GM12892 (cell line): ENCODE results near the gene PHF21B.

Experiments
- DNase-seq: peaks from one replicate; pipeline ENCODE4 v3.0.0; 2011; ENCODE audit not compliant: insufficient read length
- FAIRE-seq: peaks from 2 replicates; lab custom pipeline; 2011; peaks lifted over from hg19 to GRCh38; lab: Jason Lieb, UNC
- POLR2A ChIP-seq: IDR thresholded peaks from 2 replicates; pipeline ENCODE4 v1.6.1; 2011; ENCODE audit warnings: low read depth, low read length, control low read depth
- POLR2AphosphoS5 ChIP-seq: IDR thresholded peaks from 2 replicates; pipeline ENCODE4 v1.6.1; 2011; ENCODE audit warnings: low read depth, low read length, control low read depth
- TAF1 ChIP-seq: IDR thresholded peaks from 2 replicates; pipeline ENCODE4 v1.6.1; 2011; ENCODE audit warnings: low read depth, mild to moderate bottlenecking, control low read depth, low read length, borderline replicate concordance

Gene PHF21B

GRCh38 chr22:45039133-45039532 lies 29.3 kb upstream of the PHF21B start:
- TF ChIP-seq POLR2A (no peak), POLR2AphosphoS5 (no peak), TAF1 (no peak)
- FAIRE-seq (no peak), DNase-seq (no peak)

DNA sequence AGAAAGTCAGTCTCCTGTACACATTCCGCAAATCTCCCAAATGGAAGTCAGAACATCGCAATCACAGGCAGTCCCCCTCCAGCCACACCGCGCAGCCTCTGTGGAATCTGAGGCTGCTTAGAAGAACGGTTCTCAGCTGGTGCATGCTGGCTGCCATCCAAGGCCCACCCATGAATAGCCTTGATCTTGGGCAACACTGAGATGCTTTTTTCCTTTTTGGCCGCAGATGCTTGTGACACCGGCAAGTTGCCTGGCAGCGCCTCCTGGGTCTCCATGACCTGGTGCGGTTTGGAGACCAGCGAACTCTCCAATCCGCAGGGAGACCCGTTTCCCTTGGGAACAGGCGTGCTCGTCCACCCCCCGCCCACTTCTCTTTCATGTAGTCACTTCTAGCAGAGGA lies 26.3 kb upstream of the PHF21B start:
- no peak for TF ChIP-seq POLR2AphosphoS5
- no peak for TF ChIP-seq TAF1
- TF ChIP-seq POLR2A = no peak
- DNase-seq = no peak
- no peak for FAIRE-seq

GRCh38 chr22:45034821-45035220 lies 25.0 kb upstream of the PHF21B start:
- no peak for DNase-seq
- FAIRE-seq = no peak
- TF ChIP-seq POLR2A = no peak
- TF ChIP-seq POLR2AphosphoS5 = no peak
- no peak for TF ChIP-seq TAF1

GRCh38 chr22:45034156-45034555 lies 24.4 kb upstream of the PHF21B start:
- TF ChIP-seq TAF1 = no peak
- no peak for TF ChIP-seq POLR2A
- TF ChIP-seq POLR2AphosphoS5 = no peak
- no peak for FAIRE-seq
- no peak for DNase-seq

GRCh38 chr22:45033136-45033535 lies 23.3 kb upstream of the PHF21B start:
- no peak for DNase-seq
- no peak for FAIRE-seq

DNA sequence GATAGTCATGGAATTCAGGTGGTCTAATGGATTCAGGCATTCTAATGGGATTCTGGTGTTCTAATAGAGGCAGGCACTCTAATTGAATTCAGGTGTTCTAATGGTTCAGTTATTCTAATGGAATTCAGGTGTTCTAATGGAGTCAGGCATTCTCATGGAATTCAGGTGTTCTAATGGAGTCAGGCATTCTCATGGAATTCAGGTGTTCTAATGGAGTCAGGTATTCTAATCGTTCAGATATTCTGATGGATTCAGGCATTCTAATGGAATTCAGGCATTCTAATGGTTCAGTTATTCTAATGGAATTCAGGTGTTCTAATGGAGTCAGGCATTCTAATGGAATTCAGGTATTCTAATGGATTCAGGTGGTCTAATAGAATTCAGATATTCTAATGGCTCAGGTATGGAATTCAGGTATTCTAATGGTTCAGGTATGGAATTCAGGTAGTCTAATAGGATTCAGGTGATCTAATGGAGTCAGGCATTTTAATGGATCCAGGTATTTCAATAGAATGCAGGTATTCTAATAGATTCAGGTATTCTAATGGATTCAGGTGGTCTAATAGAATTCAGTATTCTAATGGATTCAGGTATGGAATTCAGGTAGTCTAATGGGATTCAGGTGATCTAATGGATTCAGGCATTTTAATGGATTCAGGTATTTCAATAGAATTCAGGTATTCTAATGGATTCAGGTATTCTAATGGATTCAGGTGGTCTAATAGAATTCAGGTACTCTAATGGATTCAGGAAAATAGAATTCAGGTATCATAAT lies 22.0 kb upstream of the PHF21B start:
- DNase-seq = no peak
- TF ChIP-seq POLR2AphosphoS5 (no peak), TAF1 (no peak), POLR2A (no peak)
- FAIRE-seq = no peak

More at GRCh38 chr22:45033136-45033535, 23.3 kb upstream of the PHF21B start:
- TF ChIP-seq TAF1 (no peak), POLR2A (no peak), POLR2AphosphoS5 (no peak)

DNA sequence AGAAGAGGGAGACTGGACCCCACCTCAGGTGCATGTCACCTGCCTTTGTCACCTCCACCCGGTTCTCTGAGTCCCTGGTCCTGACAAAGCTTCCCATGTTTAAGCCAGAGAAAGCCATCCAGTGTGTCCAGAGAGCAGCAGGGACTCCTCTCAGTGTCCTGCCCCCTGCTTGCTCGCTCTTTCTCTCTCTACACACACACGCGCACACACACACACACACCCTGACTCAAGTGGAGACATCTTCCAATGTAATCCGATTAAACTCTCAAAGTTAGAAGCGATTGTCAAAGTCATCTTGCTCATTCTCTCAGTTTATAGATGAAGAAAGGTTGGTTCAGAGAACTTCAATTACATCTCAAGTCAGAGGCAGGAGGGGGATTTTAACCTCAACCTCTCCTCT lies 19.7 kb upstream of the PHF21B start:
- FAIRE-seq (no peak), DNase-seq (no peak)
- no peak for TF ChIP-seq TAF1
- no peak for TF ChIP-seq POLR2A
- TF ChIP-seq POLR2AphosphoS5 = no peak

DNA sequence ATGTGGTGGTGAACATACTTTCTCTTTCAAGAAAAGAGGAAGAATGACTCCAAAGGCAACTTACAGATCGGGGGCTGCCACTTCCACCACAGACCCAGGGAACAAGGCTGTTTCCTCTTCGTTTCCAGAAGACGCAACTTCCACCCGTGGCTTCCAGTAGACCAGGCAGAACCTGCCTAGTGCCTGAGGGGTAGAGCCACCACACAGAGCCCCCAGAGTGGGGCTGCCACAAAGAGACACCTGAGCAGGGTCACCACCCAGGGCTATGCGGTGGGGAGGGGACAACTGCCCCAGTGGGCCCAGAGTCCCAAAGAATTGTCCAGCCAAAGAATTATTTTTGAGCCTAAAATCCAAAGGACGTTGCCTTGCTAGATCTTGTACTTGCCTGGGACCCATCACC lies 16.7 kb upstream of the PHF21B start:
- TF ChIP-seq POLR2A (no peak), POLR2AphosphoS5 (no peak), TAF1 (no peak)
- no peak for FAIRE-seq

DNA sequence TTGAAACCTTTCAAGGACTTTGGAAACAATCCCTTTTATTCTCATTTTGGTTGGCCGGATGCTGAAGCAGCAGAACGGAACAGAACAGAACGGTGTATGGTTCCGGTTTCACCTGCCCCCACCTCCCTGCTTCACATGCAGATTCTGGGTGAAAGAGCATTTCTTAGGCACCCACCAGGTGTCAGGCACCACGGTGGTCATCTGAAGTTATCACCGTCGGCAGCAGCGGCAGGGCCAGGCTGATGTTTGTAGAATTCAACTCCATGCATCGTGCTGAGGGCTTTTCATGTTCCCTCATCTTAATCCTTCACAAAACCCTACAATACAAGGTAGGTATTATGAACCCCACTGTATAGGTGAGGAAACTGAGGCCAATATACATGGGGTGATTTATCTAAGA lies 13.6 kb upstream of the PHF21B start:
- FAIRE-seq (no peak), DNase-seq (no peak)
- TF ChIP-seq TAF1 (no peak), POLR2AphosphoS5 (no peak), POLR2A (no peak)

More for the DNA sequence above, 16.7 kb upstream of the PHF21B start:
- DNase-seq = no peak

DNA sequence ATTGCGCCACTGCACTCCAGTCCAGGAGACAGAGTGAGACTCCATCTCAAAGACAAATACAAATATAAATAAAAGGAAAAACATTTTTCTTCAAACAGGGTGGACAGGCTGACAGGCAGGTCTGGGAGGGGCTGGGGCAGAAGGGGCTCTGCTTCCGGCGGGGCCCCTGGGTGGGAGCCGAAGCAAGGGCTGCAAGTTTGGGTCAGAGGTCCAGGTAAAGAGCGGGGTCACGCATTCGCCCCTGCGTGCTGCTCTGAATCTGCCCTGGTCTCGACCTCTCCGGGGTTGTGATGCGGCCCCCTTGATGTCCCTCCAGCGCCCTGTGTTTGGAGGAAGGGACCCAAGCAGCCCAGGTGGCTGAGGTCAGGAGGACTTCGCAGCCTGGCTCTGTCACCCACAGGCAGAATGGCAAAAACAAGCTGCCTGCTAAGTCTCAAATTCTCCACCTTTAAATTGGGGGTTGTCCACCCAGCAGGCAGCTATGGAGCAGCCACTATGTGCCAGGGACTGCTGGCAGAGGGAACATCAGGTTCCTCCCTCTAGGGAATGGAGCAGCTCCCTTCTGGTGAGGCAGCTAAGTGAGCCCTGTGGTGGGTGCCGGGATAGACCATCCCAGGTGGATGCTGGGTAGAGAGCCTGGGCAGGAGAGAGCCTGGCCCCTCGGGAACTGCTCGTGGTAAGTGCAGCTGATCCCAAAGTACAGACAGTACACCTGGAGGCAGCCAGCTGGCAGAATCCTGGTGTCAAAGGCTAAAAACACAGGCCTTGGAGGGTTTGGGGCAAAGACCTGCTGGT lies 10.3 kb upstream of the PHF21B start:
- FAIRE-seq = no peak
- TF ChIP-seq POLR2A (no peak), TAF1 (no peak), POLR2AphosphoS5 (no peak)
- DNase-seq = no peak

- FAIRE-seq = no peak
- TF ChIP-seq POLR2AphosphoS5 (no peak), TAF1 (no peak), POLR2A (no peak)
- DNase-seq = no peak
Observed at GRCh38 chr22:45014654-45015053, 4.8 kb upstream of the PHF21B start.
